Fibroblast of upper back skin (primary cell): ENCODE measurements around the gene PBX3.

Experiments
- DNase-seq: peaks from one replicate; pipeline ENCODE4 v3.0.0-alpha.2; 2013

The PBX3 gene

GRCh38 chr9:126000731-126001580 lies 253.8 kb downstream of the PBX3 start:
- DNase-seq: no peak

DNA sequence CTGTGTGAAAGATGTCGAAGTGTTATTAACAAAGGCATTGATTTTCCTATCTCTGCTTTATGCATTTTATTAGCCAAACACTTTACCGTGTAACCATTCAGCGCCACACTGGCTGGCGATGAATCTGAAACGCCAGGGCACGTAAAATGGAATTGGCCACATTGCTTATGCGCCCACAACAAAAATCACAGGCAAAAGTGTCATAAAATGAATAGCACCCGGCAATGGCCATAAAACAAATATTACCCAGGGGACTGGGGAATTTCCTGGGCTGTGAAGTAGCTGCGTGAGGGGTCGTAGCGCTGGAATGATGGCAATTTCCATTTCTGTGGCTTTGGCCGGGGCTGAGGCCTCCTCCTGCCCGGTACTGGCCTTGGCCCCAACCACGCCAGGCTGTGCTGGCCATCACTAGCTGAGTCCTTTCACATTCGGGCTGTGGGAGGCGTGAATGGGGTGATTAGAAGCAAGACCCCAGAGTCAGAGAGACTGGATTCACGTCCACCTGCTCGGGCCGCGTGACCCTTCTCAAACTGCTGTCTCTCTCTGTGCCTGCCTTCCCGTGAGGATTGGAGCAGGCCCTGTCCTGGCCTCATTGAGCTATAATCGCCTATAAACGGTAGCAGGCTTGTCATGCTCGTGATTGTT lies 254.5 kb downstream of the PBX3 start:
- DNase-seq: no peak

GRCh38 chr9:126002476-126003350 lies 255.5 kb downstream of the PBX3 start:
- no peak for DNase-seq

- DNase-seq: no peak
Measured at GRCh38 chr9:126009047-126009446, 261.9 kb downstream of the PBX3 start.

GRCh38 chr9:126014726-126015125 lies 267.6 kb downstream of the PBX3 start:
- DNase-seq: no peak

- no peak for DNase-seq
Measured at GRCh38 chr9:126015424-126015823, 268.3 kb downstream of the PBX3 start.

GRCh38 chr9:126016579-126017290 lies 269.6 kb downstream of the PBX3 start:
- DNase-seq: no peak
